ENCODE results near the gene FADS6.

DNA sequence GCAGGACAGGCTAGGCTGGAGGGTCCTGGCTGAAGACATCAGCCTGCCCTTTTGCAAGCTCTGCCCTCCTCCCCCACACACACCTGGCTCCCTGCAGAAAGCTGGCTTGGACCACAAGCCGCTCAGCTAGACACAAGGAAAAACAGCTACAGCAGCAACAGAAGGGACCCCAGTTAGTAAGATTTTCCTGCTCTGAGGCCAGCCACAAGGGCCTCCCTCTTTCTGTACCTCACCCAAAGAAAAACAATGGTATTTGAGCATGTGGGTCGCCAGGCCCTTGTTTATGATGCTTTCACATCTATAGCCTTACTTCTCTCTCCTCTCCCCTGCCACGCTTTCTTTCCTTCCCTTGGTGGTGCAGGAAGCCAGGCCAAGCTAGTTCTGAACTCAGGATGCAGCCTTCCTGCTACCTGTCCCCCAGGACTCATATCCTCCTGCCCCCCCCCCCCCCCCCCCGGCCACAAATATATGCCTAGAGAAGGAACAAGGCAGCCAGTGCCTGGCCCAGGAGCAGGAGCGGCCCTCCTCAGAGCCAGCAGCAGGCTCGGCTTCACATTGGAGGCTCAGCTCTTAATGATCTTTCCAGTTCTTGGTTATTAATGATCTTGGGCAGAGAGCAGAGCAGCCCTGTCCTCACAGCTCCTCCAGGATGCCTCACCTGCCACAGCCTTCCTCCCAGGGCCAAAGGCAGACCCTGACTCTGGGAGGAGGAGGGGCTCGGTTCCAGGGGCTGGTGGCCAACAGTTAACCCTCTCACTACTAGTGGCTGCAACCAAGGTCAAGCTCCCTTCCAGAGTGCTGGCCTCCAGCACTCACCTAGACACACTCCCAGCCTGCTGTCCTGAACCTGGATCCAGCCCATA, 53.2 kb downstream of the FADS6 start:
- TF ChIP-seq, protein P1, sequence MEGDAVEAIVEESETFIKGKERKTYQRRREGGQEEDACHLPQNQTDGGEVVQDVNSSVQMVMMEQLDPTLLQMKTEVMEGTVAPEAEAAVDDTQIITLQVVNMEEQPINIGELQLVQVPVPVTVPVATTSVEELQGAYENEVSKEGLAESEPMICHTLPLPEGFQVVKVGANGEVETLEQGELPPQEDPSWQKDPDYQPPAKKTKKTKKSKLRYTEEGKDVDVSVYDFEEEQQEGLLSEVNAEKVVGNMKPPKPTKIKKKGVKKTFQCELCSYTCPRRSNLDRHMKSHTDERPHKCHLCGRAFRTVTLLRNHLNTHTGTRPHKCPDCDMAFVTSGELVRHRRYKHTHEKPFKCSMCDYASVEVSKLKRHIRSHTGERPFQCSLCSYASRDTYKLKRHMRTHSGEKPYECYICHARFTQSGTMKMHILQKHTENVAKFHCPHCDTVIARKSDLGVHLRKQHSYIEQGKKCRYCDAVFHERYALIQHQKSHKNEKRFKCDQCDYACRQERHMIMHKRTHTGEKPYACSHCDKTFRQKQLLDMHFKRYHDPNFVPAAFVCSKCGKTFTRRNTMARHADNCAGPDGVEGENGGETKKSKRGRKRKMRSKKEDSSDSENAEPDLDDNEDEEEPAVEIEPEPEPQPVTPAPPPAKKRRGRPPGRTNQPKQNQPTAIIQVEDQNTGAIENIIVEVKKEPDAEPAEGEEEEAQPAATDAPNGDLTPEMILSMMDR (conservative IDR thresholded peaks at IDR 0.05) = no peak
- TF ChIP-seq ZFX (IDR thresholded peaks at IDR 0.05) = no peak
